Esophagus muscularis mucosa (tissue), 4 donors: ENCODE results near the gene SNX19. TPM values are rescaled to one million over a fixed set of nuclear protein-coding genes. Genes with fewer than 3 reads are reported as not detected.
"Not testable (repeated sequence)": the region's sequence is repeated elsewhere in the genome, so short reads cannot be mapped to it uniquely, and the experiment has no call there.

ENCODE experiments used
- DNase-seq: peaks from one replicate; pipeline ENCODE4 v3.0.0-alpha.2; 2017; ENCODE audit errors: extremely low spot score
- H3K27ac ChIP-seq, 4 donors: fragments of 200-600 bp; sonication (generic); replicated peaks in 1 of 4; 1 replicate in 3 of 4; 2 replicates in 1 of 4; pipeline ENCODE4 v1.5.1; 2016 to 2019; ENCODE audit warnings: mild to moderate bottlenecking in 1 of 4
- H3K27me3 ChIP-seq, 4 donors: fragments of 200-600 bp; sonication (generic); one replicate each; pipeline versions ENCODE4 v1.5.1 to v1.6.0; 2016 to 2019
- H3K36me3 ChIP-seq, 4 donors: fragments of 200-600 bp; sonication (generic); one replicate each; pipeline ENCODE4 v1.5.1; 2016 to 2019
- H3K4me1 ChIP-seq, 4 donors: fragments of 200-600 bp; sonication (generic); one replicate each; pipeline ENCODE4 v1.5.1; 2016 to 2019
- H3K4me3 ChIP-seq, 4 donors: fragments of 200-600 bp; sonication (generic); 1 replicate in 2 of 4; 2 replicates in 2 of 4; pipeline ENCODE4 v1.5.1; 2016 to 2019; ENCODE audit warnings: mild to moderate bottlenecking in 4 of 4, moderate library complexity in 1 of 4
- H3K9me3 ChIP-seq, 4 donors: fragments of 200-600 bp; sonication (generic); 1 replicate in 3 of 4; 2 replicates in 1 of 4; pipeline ENCODE4 v1.5.1; 2016 to 2019
- EP300 ChIP-seq: sonication (generic); formaldehyde crosslinking; IDR thresholded peaks from one replicate; pipeline ENCODE4 v1.6.1; 2017; ENCODE audit warnings: antibody characterized with exemption
- POLR2A ChIP-seq: fragments of 450-650 bp; IDR thresholded peaks from one replicate; pipeline ENCODE4 v1.6.1; 2017; ENCODE audit warnings: antibody characterized with exemption, moderate library complexity, mild to moderate bottlenecking, low read depth
- POLR2AphosphoS5 ChIP-seq, 2 donors: sonication (generic); formaldehyde crosslinking; IDR thresholded peaks; one replicate each; pipeline ENCODE4 v1.6.1; 2017; ENCODE audit warnings: antibody characterized with exemption in 2 of 2
- WGBS: methylation state at CpG from one replicate; pipeline ENCODE4 v1.1.5; 2018; 5-methylcytosine and 5-hydroxymethylcytosine counted together
- intact Hi-C: fragments of 100-400 bp; cut with DNase I; formaldehyde crosslinking; loops from one replicate; pipeline ENCODE4 v1.15.1; 2023
- total RNA-seq, 4 donors: library from RNA; depleted of rRNA; stranded (reverse); fragments of >200 nt; gene quantifications; one replicate each; pipeline versions ENCODE4 v1.1.0 to v1.2.1, GENCODE V29; 2016
- TF ChIP-seq, protein P1 (sequence below), 3 experiments: fragments of 200-600 bp in 2 of 3; fragments of 450-650 bp in 1 of 3; sonication (generic) in 2 of 3; IDR thresholded peaks; one replicate each; pipeline ENCODE4 v1.5.1; 2017 to 2019; ENCODE audit warnings: antibody characterized with exemption in 3 of 3, mild to moderate bottlenecking in 2 of 3, moderate library complexity in 1 of 3

Gene SNX19
- total RNA-seq, 4 donors from 2014 or later = 87.6 to 118 (median 95.8) TPM

DNA sequence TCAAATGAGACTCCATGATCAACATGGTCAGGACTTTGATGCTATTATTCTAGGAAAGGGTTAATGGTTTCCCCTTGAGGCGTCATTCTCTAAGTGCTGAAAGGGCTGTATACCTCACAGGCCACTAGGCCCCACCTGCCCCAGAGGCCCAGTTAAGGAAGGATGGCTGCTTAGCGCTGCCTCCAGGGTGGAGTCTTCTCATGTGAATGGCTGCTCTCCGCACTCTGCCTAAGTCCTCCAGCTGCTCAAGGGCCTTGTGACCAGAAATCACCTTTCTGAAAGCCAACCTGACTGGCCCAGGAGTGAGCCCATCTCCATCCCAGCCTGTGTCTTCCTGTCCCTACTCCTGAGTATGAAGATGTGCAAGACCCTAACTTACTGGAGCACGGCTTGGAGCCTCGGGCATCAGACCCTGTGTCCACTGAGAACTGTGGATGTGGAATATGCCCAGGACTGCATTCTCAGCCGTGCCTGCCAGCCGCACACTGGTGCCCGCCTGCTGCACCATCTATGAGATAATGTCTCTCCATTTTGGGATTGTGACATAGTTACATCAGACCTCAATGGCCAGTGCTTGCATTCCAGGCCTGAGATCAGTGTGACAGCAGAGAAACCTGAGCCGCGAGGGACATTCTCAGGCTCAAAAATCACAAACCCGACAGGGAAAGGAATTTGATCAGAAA is 51.0 kb downstream of the SNX19 start:
- Histone ChIP-seq H3K27ac (peak overlapping the region in 1 of 4 donors; percentile 48), H3K27me3 (no peaks in the 10 kb centered on the region), H3K4me3 (no peak overlapping the region), H3K4me1 (peaks cover 19 to 43% (median 38%) of the 10 kb centered on the region in 4 donors), H3K9me3 (no peaks in the 10 kb centered on the region), H3K36me3 (peaks cover 0 to 12% (median 2%) of the 10 kb centered on the region in 4 donors)
- no peak for TF ChIP-seq EP300
- TF ChIP-seq POLR2AphosphoS5 (IDR thresholded peaks at IDR 0.05) = peak in 1 of 2 donors; percentile 4
- 77% methylated on average over 9 of the region's 11 CpGs for WGBS
- intact Hi-C loops = no loop called here
- peak; percentile 83 for DNase-seq

DNA sequence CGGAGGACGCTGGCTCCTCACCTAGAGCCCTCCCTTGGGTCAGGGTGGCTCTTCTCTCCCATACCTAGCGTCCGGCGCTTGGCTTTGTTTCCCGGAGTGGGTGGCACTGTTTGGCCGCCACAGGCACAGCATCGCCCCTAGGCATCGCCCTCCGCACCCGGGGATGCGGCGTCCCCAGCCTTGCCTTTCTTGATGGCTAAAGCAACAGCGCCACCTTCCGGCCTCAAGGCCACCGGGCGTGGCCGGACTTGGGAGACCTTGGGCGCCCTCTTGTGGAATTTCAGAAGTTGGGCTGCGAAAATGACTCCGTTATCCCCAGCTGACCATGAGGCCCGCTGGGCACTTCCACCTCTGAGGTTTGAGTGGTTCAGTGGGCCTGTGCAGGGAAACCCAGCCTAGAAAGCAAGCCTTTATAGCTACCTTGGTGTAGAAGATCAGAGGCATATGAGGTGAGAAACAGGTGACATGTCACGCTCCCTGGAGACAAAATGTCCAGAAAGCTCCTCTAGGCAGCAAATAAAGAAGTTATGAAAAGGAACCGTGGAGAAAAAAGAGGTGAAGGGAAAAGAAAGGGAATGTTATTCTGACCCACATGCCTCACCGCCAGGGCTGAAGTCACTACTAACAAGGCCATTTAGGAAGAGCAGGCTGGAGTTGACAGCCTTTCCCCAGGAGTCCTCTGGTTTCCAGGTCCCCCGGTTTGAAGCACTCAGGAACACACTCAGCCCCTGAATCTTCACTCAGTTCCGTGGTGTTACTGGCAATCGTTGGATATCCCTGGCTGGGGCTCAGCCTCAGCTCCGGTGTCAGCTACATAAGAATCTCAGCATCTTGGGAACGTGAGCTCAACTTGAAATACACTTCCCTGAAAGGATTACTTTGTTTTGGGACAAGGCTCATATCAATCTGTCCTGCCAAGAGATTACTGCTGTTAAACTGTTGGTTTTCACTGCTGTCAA is 54.1 kb downstream of the SNX19 start:
- 31% methylated on average over 14 of the region's 30 CpGs for WGBS
- peak overlapping the region in 2 of 4 donors; percentile 38 to 40 for H3K27ac ChIP-seq
- H3K27me3 ChIP-seq = no peaks in the 10 kb centered on the region
- peak; percentile 96 for DNase-seq
- no peaks in the 10 kb centered on the region for H3K9me3 ChIP-seq
- peak overlapping the region; percentile 16 to 36 (median 26) for H3K4me3 ChIP-seq
- no peaks in the 10 kb centered on the region for H3K36me3 ChIP-seq
- intact Hi-C loops = loop anchor here (1.0 to 5.0 kb wide), 3 partner anchors 35 to 650 kb away; no protein-coding TSS in a partner anchor
- TF ChIP-seq POLR2AphosphoS5 (IDR thresholded peaks at IDR 0.05) (peak; percentile 64 to 75), EP300 (no peak), POLR2A (no peak)
- TF ChIP-seq, protein P1, sequence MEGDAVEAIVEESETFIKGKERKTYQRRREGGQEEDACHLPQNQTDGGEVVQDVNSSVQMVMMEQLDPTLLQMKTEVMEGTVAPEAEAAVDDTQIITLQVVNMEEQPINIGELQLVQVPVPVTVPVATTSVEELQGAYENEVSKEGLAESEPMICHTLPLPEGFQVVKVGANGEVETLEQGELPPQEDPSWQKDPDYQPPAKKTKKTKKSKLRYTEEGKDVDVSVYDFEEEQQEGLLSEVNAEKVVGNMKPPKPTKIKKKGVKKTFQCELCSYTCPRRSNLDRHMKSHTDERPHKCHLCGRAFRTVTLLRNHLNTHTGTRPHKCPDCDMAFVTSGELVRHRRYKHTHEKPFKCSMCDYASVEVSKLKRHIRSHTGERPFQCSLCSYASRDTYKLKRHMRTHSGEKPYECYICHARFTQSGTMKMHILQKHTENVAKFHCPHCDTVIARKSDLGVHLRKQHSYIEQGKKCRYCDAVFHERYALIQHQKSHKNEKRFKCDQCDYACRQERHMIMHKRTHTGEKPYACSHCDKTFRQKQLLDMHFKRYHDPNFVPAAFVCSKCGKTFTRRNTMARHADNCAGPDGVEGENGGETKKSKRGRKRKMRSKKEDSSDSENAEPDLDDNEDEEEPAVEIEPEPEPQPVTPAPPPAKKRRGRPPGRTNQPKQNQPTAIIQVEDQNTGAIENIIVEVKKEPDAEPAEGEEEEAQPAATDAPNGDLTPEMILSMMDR (IDR thresholded peaks at IDR 0.05) = peak in 2 of 3 experiments; percentile 100
- H3K4me1 ChIP-seq = peaks cover 19 to 43% (median 38%) of the 10 kb centered on the region in 4 donors

DNA sequence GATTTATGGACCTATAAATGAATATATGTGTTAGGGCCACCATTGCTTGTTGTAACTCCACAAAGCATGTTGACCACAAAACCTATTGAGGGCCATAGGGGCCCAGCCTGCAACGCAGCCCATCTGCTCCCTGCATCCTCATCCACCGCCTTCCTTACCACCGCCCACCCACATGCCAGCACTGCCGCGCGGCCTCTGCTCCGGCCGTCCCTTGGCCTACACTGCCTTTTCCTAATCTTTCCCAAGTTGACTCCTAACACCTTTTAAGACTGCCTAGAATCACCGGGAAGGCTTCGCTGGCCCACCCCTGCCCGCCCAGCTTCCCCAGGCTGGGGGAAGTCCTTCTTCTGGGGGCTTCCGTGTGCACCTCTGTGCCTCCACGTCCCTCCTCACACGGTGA is 55.0 kb downstream of the SNX19 start:
- TF ChIP-seq EP300 (no peak), POLR2AphosphoS5 (IDR thresholded peaks at IDR 0.05) (no peak), POLR2A (no peak)
- TF ChIP-seq, protein P1 (IDR thresholded peaks at IDR 0.05) = no peak
- no peak for DNase-seq
- no peak overlapping the region for H3K27ac ChIP-seq
- peaks cover 12 to 34% (median 29%) of the 10 kb centered on the region in 4 donors for H3K4me1 ChIP-seq
- no peaks in the 10 kb centered on the region for H3K27me3 ChIP-seq
- H3K4me3 ChIP-seq = peak overlapping the region in 1 of 4 donors; percentile 25
- WGBS = 92% methylated on average over 14 of the region's 14 CpGs
- no peaks in the 10 kb centered on the region for H3K9me3 ChIP-seq
- intact Hi-C loops = loop anchor here (5.0 kb wide), 2 partner anchors 36 to 649 kb away; no protein-coding TSS in a partner anchor
- no peaks in the 10 kb centered on the region for H3K36me3 ChIP-seq

DNA sequence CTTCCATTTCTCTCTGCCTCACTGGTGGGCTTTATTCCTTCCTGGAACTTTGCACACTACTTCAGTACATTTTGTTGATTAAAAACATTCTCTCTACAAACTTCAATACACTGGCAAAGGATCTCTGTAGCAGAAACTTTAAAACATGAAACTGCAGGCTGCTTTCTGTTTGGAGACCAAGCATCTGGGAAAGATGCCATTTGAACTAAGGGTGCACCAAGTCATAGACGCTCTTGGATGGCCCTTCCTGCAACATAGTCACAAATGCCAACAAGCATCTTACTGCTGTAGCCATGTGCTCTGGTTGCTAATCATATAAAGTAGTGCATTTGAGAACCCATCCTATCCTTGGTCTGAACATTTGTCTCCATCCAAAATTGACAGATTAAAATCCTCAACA is 56.4 kb downstream of the SNX19 start:
- WGBS = 35% methylated on average over 1 of the region's 1 CpG
- peaks cover 11 to 27% (median 18%) of the 10 kb centered on the region in 4 donors for H3K4me1 ChIP-seq
- H3K4me3 ChIP-seq = no peak overlapping the region
- no peak for TF ChIP-seq POLR2AphosphoS5 (IDR thresholded peaks at IDR 0.05)
- TF ChIP-seq, protein P1 (IDR thresholded peaks at IDR 0.05) = no peak
- no peak for TF ChIP-seq EP300
- TF ChIP-seq POLR2A = no peak
- no peaks in the 10 kb centered on the region for H3K9me3 ChIP-seq
- H3K27ac ChIP-seq = no peak overlapping the region
- intact Hi-C loops = loop anchor here (5.0 kb wide), 2 partner anchors 37 to 648 kb away; no protein-coding TSS in a partner anchor
- DNase-seq = no peak
- no peaks in the 10 kb centered on the region for H3K36me3 ChIP-seq
- H3K27me3 ChIP-seq = no peaks in the 10 kb centered on the region

DNA sequence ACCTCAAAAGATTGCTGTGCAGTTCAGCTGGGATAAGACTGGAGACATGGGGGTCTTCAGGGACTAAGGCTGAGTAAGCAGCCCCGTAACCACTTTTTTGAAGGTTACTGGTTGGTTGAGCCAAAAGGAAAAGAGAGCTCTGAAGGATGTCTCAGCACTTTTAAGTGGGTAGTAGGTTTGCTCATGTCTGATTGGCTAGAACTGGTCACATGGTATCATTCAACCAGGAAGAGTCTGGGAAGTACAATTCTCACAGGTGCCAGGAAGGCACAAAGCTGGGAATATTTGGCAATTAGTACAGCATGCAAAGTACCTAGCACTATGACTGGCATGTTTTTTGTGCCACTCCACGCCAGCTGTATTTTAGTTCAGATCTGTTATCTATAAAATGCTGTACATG is 58.1 kb downstream of the SNX19 start:
- H3K4me3 ChIP-seq = no peak overlapping the region
- no peak for DNase-seq
- 97% methylated on average over 2 of the region's 2 CpGs for WGBS
- no peaks in the 10 kb centered on the region for H3K27me3 ChIP-seq
- H3K27ac ChIP-seq = no peak overlapping the region
- H3K9me3 ChIP-seq = no peaks in the 10 kb centered on the region
- intact Hi-C loops = no loop called here
- TF ChIP-seq POLR2AphosphoS5 (IDR thresholded peaks at IDR 0.05) (no peak), POLR2A (no peak), EP300 (no peak)
- TF ChIP-seq, protein P1 (IDR thresholded peaks at IDR 0.05) = no peak
- no peaks in the 10 kb centered on the region for H3K36me3 ChIP-seq
- peaks cover 11 to 27% (median 18%) of the 10 kb centered on the region in 4 donors for H3K4me1 ChIP-seq

DNA sequence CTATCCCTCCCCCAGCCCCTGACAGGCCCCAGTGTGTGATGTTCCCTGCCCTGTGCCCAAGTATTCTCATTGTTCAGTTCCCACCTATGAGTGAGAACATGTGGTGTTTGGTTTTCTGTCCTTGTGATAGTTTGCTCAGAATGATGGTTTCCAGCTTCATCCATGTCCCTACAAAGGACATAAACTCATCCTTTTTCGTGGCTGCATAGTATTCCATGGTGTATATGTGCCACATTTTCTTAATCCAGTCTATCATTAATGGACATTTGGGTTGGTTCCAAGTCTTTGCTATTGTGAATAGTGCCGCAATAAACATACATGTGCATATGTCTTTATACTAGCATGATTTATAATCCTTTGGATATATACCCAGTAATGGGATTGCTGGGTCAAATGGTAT is 60.6 kb downstream of the SNX19 start:
- H3K36me3 ChIP-seq, DNase-seq, H3K27ac ChIP-seq, H3K9me3 ChIP-seq, H3K4me3 ChIP-seq, H3K27me3 ChIP-seq, intact Hi-C loops: not testable (repeated sequence)
- peaks cover 0 to 10% (median 0%) of the 10 kb centered on the region in 4 donors for H3K4me1 ChIP-seq
- 75% methylated on average over 2 of the region's 2 CpGs for WGBS
